Measurements from ENCODE around the gene TKFC.
"Not testable (repeated sequence)": the region's sequence is repeated elsewhere in the genome, so short reads cannot be mapped to it uniquely, and the experiment has no call there.

Gene TKFC

GRCh38 chr11:61369372-61370348 is 36.6 kb downstream of the TKFC start:
- peak; percentile 88 to 97 (median 94) for DNase-seq

DNA sequence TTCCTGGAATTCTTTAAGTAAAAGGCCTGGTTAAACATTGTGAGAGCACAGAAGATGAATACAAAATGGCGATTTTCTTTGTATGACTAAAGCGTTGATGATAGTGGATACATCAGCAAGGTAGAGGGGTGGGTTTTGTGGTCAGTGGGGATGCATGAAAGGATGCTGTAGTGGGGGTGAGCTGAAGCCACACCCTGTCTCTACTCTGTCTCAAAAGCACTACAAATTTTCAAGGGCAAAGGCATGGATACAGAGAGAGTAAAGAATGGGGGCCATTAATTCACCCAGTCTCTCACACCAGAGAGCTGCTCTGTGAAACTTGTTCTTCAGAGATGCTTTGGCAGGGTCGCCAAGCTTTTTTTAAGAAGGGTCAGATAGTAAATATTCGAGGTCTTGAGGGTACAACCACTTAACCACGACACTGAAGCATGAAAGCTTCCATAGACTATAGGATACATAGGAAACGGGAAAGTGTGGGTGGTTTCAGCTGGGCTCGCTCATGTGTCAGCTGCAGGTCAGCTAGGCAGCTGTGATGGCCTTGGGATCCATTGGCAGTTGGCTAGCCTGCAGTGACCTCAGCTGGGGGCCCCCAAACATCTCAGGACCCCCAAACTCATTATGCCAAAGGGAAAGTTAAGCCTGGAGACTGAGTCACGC is 37.4 kb downstream of the TKFC start:
- DNase-seq = peak in 3 of 4 experiments; percentile 37 to 59 (median 42)

- no peak for DNase-seq
These were observed 39.8 kb downstream of the TKFC start for GRCh38 chr11:61372659-61373420.

DNA sequence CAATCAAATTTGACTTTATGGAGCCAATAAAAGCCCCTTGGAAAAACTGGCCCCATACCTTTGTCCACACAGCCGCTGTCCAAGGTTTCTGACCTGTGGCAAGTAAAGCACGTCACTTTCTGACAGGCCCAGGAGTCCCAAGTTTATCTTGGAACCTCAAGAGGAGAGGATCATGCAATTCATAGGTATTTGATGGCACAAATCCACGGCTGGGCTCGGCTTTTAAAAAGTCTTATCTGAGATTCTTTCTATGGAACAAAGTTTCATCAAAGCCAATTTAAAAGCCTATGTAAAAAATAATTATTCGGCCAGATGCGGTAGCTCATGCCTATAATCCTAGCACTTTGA is 42.7 kb downstream of the TKFC start:
- DNase-seq = no peak

GRCh38 chr11:61377461-61378160 is 44.6 kb downstream of the TKFC start:
- peak in 1 of 4 experiments; percentile 43 for DNase-seq

- peak; percentile 77 to 95 (median 88) for DNase-seq
These were observed 45.8 kb downstream of the TKFC start for GRCh38 chr11:61378713-61379313.

DNA sequence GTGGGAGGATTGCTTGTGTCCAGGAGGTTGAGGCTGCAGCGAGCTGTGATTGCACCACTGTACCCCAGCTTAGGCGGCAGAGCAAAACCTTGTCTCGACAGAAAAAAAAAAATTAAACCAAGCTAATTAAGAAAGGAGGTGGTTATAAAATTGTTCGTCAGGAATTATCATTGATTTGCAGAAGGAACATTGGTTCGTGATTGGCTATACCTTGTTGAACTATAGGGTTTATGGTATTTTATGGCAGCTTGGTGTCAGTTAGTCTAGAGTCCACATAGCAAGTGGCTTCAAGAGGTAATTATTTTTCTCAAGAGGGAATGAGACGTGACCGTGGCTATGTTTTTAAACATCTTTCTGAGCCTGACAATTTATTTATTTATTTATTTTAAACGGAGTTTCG is 47.9 kb downstream of the TKFC start:
- DNase-seq = no peak

GRCh38 chr11:61383859-61384258 is 50.8 kb downstream of the TKFC start:
- DNase-seq = not testable (repeated sequence)

- peak; percentile 26 to 63 (median 50) for DNase-seq
These were observed 51.5 kb downstream of the TKFC start for GRCh38 chr11:61384271-61385242.

DNA sequence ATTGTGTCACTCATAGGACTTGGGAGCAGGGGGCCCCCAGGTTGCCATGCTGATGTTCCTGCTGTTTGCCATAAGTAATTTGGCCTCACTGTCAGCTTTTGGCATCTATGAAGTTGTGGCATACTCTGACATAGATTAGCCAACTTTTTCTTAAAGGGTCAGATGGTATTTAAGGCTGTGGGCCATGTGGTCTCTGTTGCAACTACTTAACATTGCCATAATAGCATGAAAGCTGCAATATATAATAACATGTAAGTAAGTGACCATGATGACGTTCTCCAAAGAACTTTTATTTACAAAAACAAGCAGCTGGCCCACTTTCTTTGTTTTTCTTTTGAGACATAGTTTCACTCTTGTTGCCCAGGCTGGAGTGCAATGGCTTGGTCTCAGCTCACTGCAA is 57.1 kb downstream of the TKFC start:
- DNase-seq = no peak

- peak in 1 of 4 experiments; percentile 26 for DNase-seq
These were observed 60.1 kb downstream of the TKFC start for GRCh38 chr11:61392981-61393595.

Data from suppressor macrophage (primary cell).